Measurements from ENCODE around the gene TLN1. TPM values are rescaled to one million over a fixed set of nuclear protein-coding genes. Genes with fewer than 3 reads are reported as not detected.

Gene TLN1
- total and polyA plus RNA-seq, 2 experiments from 2014 or later = 96.0 to 178 TPM

- H3K9me3 ChIP-seq (ENCODE audit: low read depth) = no peaks in the 10 kb centered on the region
- TF ChIP-seq CTCF (IDR thresholded peaks at IDR 0.05; ENCODE audit: low read depth, low read length) = no peak
- H3K36me3 ChIP-seq = peaks cover 82% of the 10 kb centered on the region
- no peak overlapping the region for H3K27ac ChIP-seq
- no peak overlapping the region for H3K4me3 ChIP-seq
- H3K4me1 ChIP-seq (ENCODE audit: low read depth) = no peaks in the 10 kb centered on the region
- DNase-seq (ENCODE audit: low read depth in 1 of 2, low spot score in 1 of 2) = no peak
- H3K27me3 ChIP-seq = no peaks in the 10 kb centered on the region
Observed at GRCh38 chr9:35740243-35740642, 8.2 kb upstream of the TLN1 start.

GRCh38 chr9:35738924-35739323, 6.9 kb upstream of the TLN1 start:
- Histone ChIP-seq H3K27ac (no peak overlapping the region), H3K9me3 (ENCODE audit: low read depth) (no peaks in the 10 kb centered on the region), H3K4me1 (ENCODE audit: low read depth) (no peaks in the 10 kb centered on the region), H3K27me3 (no peaks in the 10 kb centered on the region), H3K36me3 (peaks cover 82% of the 10 kb centered on the region), H3K4me3 (no peak overlapping the region)
- TF ChIP-seq CTCF (IDR thresholded peaks at IDR 0.05; ENCODE audit: low read depth, low read length) = no peak
- DNase-seq (ENCODE audit: low read depth in 1 of 2, low spot score in 1 of 2) = no peak

- peaks cover 76% of the 10 kb centered on the region for H3K36me3 ChIP-seq
- no peak for TF ChIP-seq CTCF (IDR thresholded peaks at IDR 0.05; ENCODE audit: low read depth, low read length)
Observed at GRCh38 chr9:35738186-35738585, 6.2 kb upstream of the TLN1 start.

GRCh38 chr9:35737143-35737542, 5.1 kb upstream of the TLN1 start:
- Histone ChIP-seq H3K27me3 (no peaks in the 10 kb centered on the region), H3K27ac (peak overlapping the region; percentile 77), H3K4me1 (ENCODE audit: low read depth) (peaks cover 8% of the 10 kb centered on the region), H3K9me3 (ENCODE audit: low read depth) (no peaks in the 10 kb centered on the region), H3K4me3 (no peak overlapping the region), H3K36me3 (peaks cover 66% of the 10 kb centered on the region)
- no peak for TF ChIP-seq CTCF (IDR thresholded peaks at IDR 0.05; ENCODE audit: low read depth, low read length)
- no peak for DNase-seq (ENCODE audit: low read depth in 1 of 2, low spot score in 1 of 2)

More at GRCh38 chr9:35738186-35738585, 6.2 kb upstream of the TLN1 start:
- Histone ChIP-seq H3K4me1 (ENCODE audit: low read depth) (peaks cover 5% of the 10 kb centered on the region), H3K27ac (no peak overlapping the region), H3K9me3 (ENCODE audit: low read depth) (no peaks in the 10 kb centered on the region), H3K4me3 (no peak overlapping the region), H3K27me3 (no peaks in the 10 kb centered on the region)
- DNase-seq (ENCODE audit: low read depth in 1 of 2, low spot score in 1 of 2) = no peak

GRCh38 chr9:35736201-35736633, 4.2 kb upstream of the TLN1 start:
- TF ChIP-seq CTCF (IDR thresholded peaks at IDR 0.05; ENCODE audit: low read depth, low read length) = peak; percentile 97
- Histone ChIP-seq H3K4me3 (no peak overlapping the region), H3K4me1 (ENCODE audit: low read depth) (peaks cover 8% of the 10 kb centered on the region), H3K9me3 (ENCODE audit: low read depth) (no peaks in the 10 kb centered on the region), H3K36me3 (peaks cover 58% of the 10 kb centered on the region), H3K27me3 (no peaks in the 10 kb centered on the region), H3K27ac (peak overlapping the region; percentile 77)
- peak; percentile 72 to 89 for DNase-seq (ENCODE audit: low read depth in 1 of 2, low spot score in 1 of 2)

- peak overlapping the region; percentile 100 for H3K27ac ChIP-seq
- no peak overlapping the region for H3K4me3 ChIP-seq
- no peak for DNase-seq (ENCODE audit: low read depth in 1 of 2, low spot score in 1 of 2)
Observed at GRCh38 chr9:35734096-35734495, 2.1 kb upstream of the TLN1 start.

More at GRCh38 chr9:35734096-35734495, 2.1 kb upstream of the TLN1 start:
- H3K27me3 ChIP-seq = no peaks in the 10 kb centered on the region
- H3K9me3 ChIP-seq (ENCODE audit: low read depth) = no peaks in the 10 kb centered on the region
- TF ChIP-seq CTCF (IDR thresholded peaks at IDR 0.05; ENCODE audit: low read depth, low read length) = no peak
- peaks cover 40% of the 10 kb centered on the region for H3K36me3 ChIP-seq
- H3K4me1 ChIP-seq (ENCODE audit: low read depth) = peaks cover 29% of the 10 kb centered on the region

Measured in cardiac muscle cell (in vitro differentiated cells and primary cell).